IPS-18a (cell line): ENCODE data around the gene TRIM66.

Experiments used
- H3K27ac ChIP-seq: one replicate; pipeline ENCODE4 v1.5.1; 2013; ENCODE audit warnings: low read length
- H3K27me3 ChIP-seq: one replicate; pipeline ENCODE4 v1.6.1; 2013; ENCODE audit warnings: mild to moderate bottlenecking, low read length; ENCODE audit not compliant: control insufficient read depth, insufficient read depth
- H3K36me3 ChIP-seq: one replicate; pipeline ENCODE4 v1.6.1; 2013; ENCODE audit warnings: low read depth, low read length; ENCODE audit not compliant: control insufficient read depth
- H3K4me1 ChIP-seq: one replicate; pipeline ENCODE4 v1.6.1; 2013; ENCODE audit warnings: low read depth, low read length; ENCODE audit not compliant: control insufficient read depth
- H3K4me3 ChIP-seq: one replicate; pipeline ENCODE4 v1.5.1; 2013; ENCODE audit warnings: low read length
- H3K9ac ChIP-seq: one replicate; pipeline ENCODE4 v1.6.1; 2013; ENCODE audit warnings: mild to moderate bottlenecking, low read length, moderate library complexity
- H3K9me3 ChIP-seq: one replicate; pipeline ENCODE4 v1.6.1; 2013; ENCODE audit warnings: low read depth, low read length; ENCODE audit not compliant: control insufficient read depth

Gene TRIM66

GRCh38 chr11:8617063-8617462 is 65.4 kb downstream of the TRIM66 start:
- peaks cover 4% of the 10 kb centered on the region for H3K36me3 ChIP-seq
- no peaks in the 10 kb centered on the region for H3K4me1 ChIP-seq
- H3K27ac ChIP-seq = no peak overlapping the region
- H3K4me3 ChIP-seq = no peak overlapping the region
- no peak overlapping the region for H3K9ac ChIP-seq
- no peaks in the 10 kb centered on the region for H3K9me3 ChIP-seq
- H3K27me3 ChIP-seq = no peaks in the 10 kb centered on the region

- Histone ChIP-seq H3K9me3 (no peaks in the 10 kb centered on the region), H3K4me3 (no peak overlapping the region), H3K9ac (no peak overlapping the region), H3K27ac (no peak overlapping the region), H3K4me1 (no peaks in the 10 kb centered on the region), H3K36me3 (peaks cover 4% of the 10 kb centered on the region), H3K27me3 (no peaks in the 10 kb centered on the region)
Measured at GRCh38 chr11:8615291-8616032, 67.0 kb downstream of the TRIM66 start.

GRCh38 chr11:8614497-8614896 is 68.0 kb downstream of the TRIM66 start:
- H3K9me3 ChIP-seq = no peaks in the 10 kb centered on the region
- no peak overlapping the region for H3K9ac ChIP-seq
- H3K4me3 ChIP-seq = no peak overlapping the region
- H3K4me1 ChIP-seq = no peaks in the 10 kb centered on the region
- peaks cover 4% of the 10 kb centered on the region for H3K36me3 ChIP-seq
- no peaks in the 10 kb centered on the region for H3K27me3 ChIP-seq
- no peak overlapping the region for H3K27ac ChIP-seq

- Histone ChIP-seq H3K27ac (no peak overlapping the region), H3K4me3 (no peak overlapping the region), H3K9me3 (no peaks in the 10 kb centered on the region), H3K36me3 (peaks cover 4% of the 10 kb centered on the region), H3K4me1 (no peaks in the 10 kb centered on the region), H3K27me3 (no peaks in the 10 kb centered on the region), H3K9ac (no peak overlapping the region)
Measured at GRCh38 chr11:8613036-8613435, 69.4 kb downstream of the TRIM66 start.

- Histone ChIP-seq H3K4me3 (no peak overlapping the region), H3K9me3 (no peaks in the 10 kb centered on the region), H3K9ac (no peak overlapping the region), H3K27ac (no peak overlapping the region), H3K4me1 (no peaks in the 10 kb centered on the region), H3K27me3 (no peaks in the 10 kb centered on the region), H3K36me3 (peaks cover 4% of the 10 kb centered on the region)
Measured at GRCh38 chr11:8612522-8612921, 69.9 kb downstream of the TRIM66 start.

- Histone ChIP-seq H3K36me3 (no peaks in the 10 kb centered on the region), H3K4me3 (no peak overlapping the region), H3K9ac (no peak overlapping the region), H3K27ac (no peak overlapping the region), H3K9me3 (no peaks in the 10 kb centered on the region), H3K4me1 (no peaks in the 10 kb centered on the region), H3K27me3 (no peaks in the 10 kb centered on the region)
Measured at GRCh38 chr11:8610532-8611116, 71.8 kb downstream of the TRIM66 start.

GRCh38 chr11:8608652-8609051 is 73.8 kb downstream of the TRIM66 start:
- Histone ChIP-seq H3K36me3 (no peaks in the 10 kb centered on the region), H3K4me1 (no peaks in the 10 kb centered on the region), H3K9me3 (no peaks in the 10 kb centered on the region), H3K9ac (no peak overlapping the region), H3K4me3 (no peak overlapping the region), H3K27ac (no peak overlapping the region), H3K27me3 (no peaks in the 10 kb centered on the region)

- H3K27ac ChIP-seq = no peak overlapping the region
- no peaks in the 10 kb centered on the region for H3K9me3 ChIP-seq
- no peak overlapping the region for H3K9ac ChIP-seq
- H3K36me3 ChIP-seq = no peaks in the 10 kb centered on the region
- no peak overlapping the region for H3K4me3 ChIP-seq
- H3K4me1 ChIP-seq = no peaks in the 10 kb centered on the region
- no peaks in the 10 kb centered on the region for H3K27me3 ChIP-seq
Measured at GRCh38 chr11:8605971-8606563, 76.4 kb downstream of the TRIM66 start.

GRCh38 chr11:8604078-8604723 is 78.3 kb downstream of the TRIM66 start:
- H3K9me3 ChIP-seq = no peaks in the 10 kb centered on the region
- no peaks in the 10 kb centered on the region for H3K27me3 ChIP-seq
- H3K4me1 ChIP-seq = no peaks in the 10 kb centered on the region
- H3K36me3 ChIP-seq = no peaks in the 10 kb centered on the region
- no peak overlapping the region for H3K4me3 ChIP-seq
- no peak overlapping the region for H3K27ac ChIP-seq
- H3K9ac ChIP-seq = no peak overlapping the region

GRCh38 chr11:8603696-8604077 is 78.8 kb downstream of the TRIM66 start:
- Histone ChIP-seq H3K36me3 (no peaks in the 10 kb centered on the region), H3K9ac (no peak overlapping the region), H3K9me3 (no peaks in the 10 kb centered on the region), H3K27ac (no peak overlapping the region), H3K4me1 (no peaks in the 10 kb centered on the region), H3K27me3 (no peaks in the 10 kb centered on the region), H3K4me3 (no peak overlapping the region)

GRCh38 chr11:8601376-8602133 is 80.9 kb downstream of the TRIM66 start:
- Histone ChIP-seq H3K36me3 (no peaks in the 10 kb centered on the region), H3K4me1 (no peaks in the 10 kb centered on the region), H3K9ac (no peak overlapping the region), H3K9me3 (no peaks in the 10 kb centered on the region), H3K27me3 (no peaks in the 10 kb centered on the region), H3K4me3 (no peak overlapping the region), H3K27ac (no peak overlapping the region)
